ENCODE data around the gene SEMA6A.

SEMA6A gene

GRCh38 chr5:116604805-116605204 lies 30.2 kb upstream of the SEMA6A start:
- H3K9me3 ChIP-seq (ENCODE audit: control insufficient read depth, low read length) = no peaks in the 10 kb centered on the region
- no peaks in the 10 kb centered on the region for H3K36me3 ChIP-seq (ENCODE audit: control insufficient read depth, insufficient read depth, low read length)
- H3K4me3 ChIP-seq (ENCODE audit: insufficient read depth, low read depth, low read length) = no peak overlapping the region
- no peaks in the 10 kb centered on the region for H3K27me3 ChIP-seq (ENCODE audit: control insufficient read depth, insufficient read depth, low read length, poor library complexity, severe bottlenecking)
- WGBS, 2 experiments = 90 to 93% methylated on average over 4 of the region's 4 CpGs
- H3K4me1 ChIP-seq (ENCODE audit: control insufficient read depth, insufficient read depth, low read length) = peaks cover 4% of the 10 kb centered on the region
- no peak overlapping the region for H3K27ac ChIP-seq (ENCODE audit: insufficient read depth, low read depth, low read length, poor library complexity, severe bottlenecking)

GRCh38 chr5:116600876-116601275 lies 26.3 kb upstream of the SEMA6A start:
- 87 to 98% methylated on average over 2 of the region's 3 CpGs for WGBS, 2 experiments
- H3K4me3 ChIP-seq (ENCODE audit: insufficient read depth, low read depth, low read length) = no peak overlapping the region
- H3K27me3 ChIP-seq (ENCODE audit: control insufficient read depth, insufficient read depth, low read length, poor library complexity, severe bottlenecking) = no peaks in the 10 kb centered on the region

GRCh38 chr5:116598911-116599310 lies 24.3 kb upstream of the SEMA6A start:
- 88 to 100% methylated on average over 1 of the region's 1 CpG for WGBS, 2 experiments
- no peaks in the 10 kb centered on the region for H3K4me1 ChIP-seq (ENCODE audit: control insufficient read depth, insufficient read depth, low read length)
- no peaks in the 10 kb centered on the region for H3K27me3 ChIP-seq (ENCODE audit: control insufficient read depth, insufficient read depth, low read length, poor library complexity, severe bottlenecking)
- H3K36me3 ChIP-seq (ENCODE audit: control insufficient read depth, insufficient read depth, low read length) = no peaks in the 10 kb centered on the region
- no peak overlapping the region for H3K4me3 ChIP-seq (ENCODE audit: insufficient read depth, low read depth, low read length)
- H3K27ac ChIP-seq (ENCODE audit: insufficient read depth, low read depth, low read length, poor library complexity, severe bottlenecking) = no peak overlapping the region
- no peaks in the 10 kb centered on the region for H3K9me3 ChIP-seq (ENCODE audit: control insufficient read depth, low read length)

More at GRCh38 chr5:116600876-116601275, 26.3 kb upstream of the SEMA6A start:
- H3K9me3 ChIP-seq (ENCODE audit: control insufficient read depth, low read length) = no peaks in the 10 kb centered on the region
- H3K27ac ChIP-seq (ENCODE audit: insufficient read depth, low read depth, low read length, poor library complexity, severe bottlenecking) = no peak overlapping the region
- H3K36me3 ChIP-seq (ENCODE audit: control insufficient read depth, insufficient read depth, low read length) = no peaks in the 10 kb centered on the region
- H3K4me1 ChIP-seq (ENCODE audit: control insufficient read depth, insufficient read depth, low read length) = peaks cover 4% of the 10 kb centered on the region

DNA sequence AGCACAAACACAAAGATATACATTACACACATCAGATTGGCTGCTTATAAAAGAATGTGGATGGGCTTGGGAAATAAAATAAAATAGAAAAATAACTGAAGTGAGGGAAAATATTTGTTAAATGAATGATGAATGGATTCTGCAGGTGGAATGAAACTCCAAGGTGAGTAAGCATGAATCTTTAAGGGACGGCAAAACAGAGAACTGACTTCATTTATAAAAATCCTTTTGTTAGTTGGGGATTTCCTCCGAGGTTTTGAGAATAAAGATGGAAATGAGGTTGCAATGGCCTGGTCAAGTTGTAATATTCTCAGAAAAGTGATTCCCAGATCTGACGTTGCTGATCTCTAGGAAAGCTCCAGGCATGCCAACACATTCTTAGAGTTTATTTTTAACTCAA lies 20.9 kb upstream of the SEMA6A start:
- Histone ChIP-seq H3K27me3 (ENCODE audit: control insufficient read depth, insufficient read depth, low read length, poor library complexity, severe bottlenecking) (no peaks in the 10 kb centered on the region), H3K9me3 (ENCODE audit: control insufficient read depth, low read length) (no peaks in the 10 kb centered on the region), H3K36me3 (ENCODE audit: control insufficient read depth, insufficient read depth, low read length) (no peaks in the 10 kb centered on the region), H3K4me1 (ENCODE audit: control insufficient read depth, insufficient read depth, low read length) (no peaks in the 10 kb centered on the region), H3K4me3 (ENCODE audit: insufficient read depth, low read depth, low read length) (no peak overlapping the region), H3K27ac (ENCODE audit: insufficient read depth, low read depth, low read length, poor library complexity, severe bottlenecking) (no peak overlapping the region)
- 93 to 98% methylated on average over 3 of the region's 3 CpGs for WGBS, 2 experiments

GRCh38 chr5:116593340-116593739 lies 18.7 kb upstream of the SEMA6A start:
- WGBS, 2 experiments = 89 to 92% methylated on average over 4 of the region's 5 CpGs
- Histone ChIP-seq H3K4me1 (ENCODE audit: control insufficient read depth, insufficient read depth, low read length) (no peaks in the 10 kb centered on the region), H3K9me3 (ENCODE audit: control insufficient read depth, low read length) (no peaks in the 10 kb centered on the region), H3K27me3 (ENCODE audit: control insufficient read depth, insufficient read depth, low read length, poor library complexity, severe bottlenecking) (no peaks in the 10 kb centered on the region), H3K27ac (ENCODE audit: insufficient read depth, low read depth, low read length, poor library complexity, severe bottlenecking) (no peak overlapping the region), H3K36me3 (ENCODE audit: control insufficient read depth, insufficient read depth, low read length) (no peaks in the 10 kb centered on the region), H3K4me3 (ENCODE audit: insufficient read depth, low read depth, low read length) (no peak overlapping the region)

- 96 to 98% methylated on average over 3 of the region's 3 CpGs for WGBS, 2 experiments
- Histone ChIP-seq H3K27ac (ENCODE audit: insufficient read depth, low read depth, low read length, poor library complexity, severe bottlenecking) (no peak overlapping the region), H3K27me3 (ENCODE audit: control insufficient read depth, insufficient read depth, low read length, poor library complexity, severe bottlenecking) (no peaks in the 10 kb centered on the region), H3K36me3 (ENCODE audit: control insufficient read depth, insufficient read depth, low read length) (no peaks in the 10 kb centered on the region), H3K4me3 (ENCODE audit: insufficient read depth, low read depth, low read length) (no peak overlapping the region), H3K9me3 (ENCODE audit: control insufficient read depth, low read length) (no peaks in the 10 kb centered on the region), H3K4me1 (ENCODE audit: control insufficient read depth, insufficient read depth, low read length) (no peaks in the 10 kb centered on the region)
Measured at GRCh38 chr5:116585227-116585626, 10.6 kb upstream of the SEMA6A start.

- WGBS, 2 experiments = 93 to 96% methylated on average over 3 of the region's 3 CpGs
- H3K27ac ChIP-seq (ENCODE audit: insufficient read depth, low read depth, low read length, poor library complexity, severe bottlenecking) = no peak overlapping the region
Measured at GRCh38 chr5:116583862-116584222, 9.2 kb upstream of the SEMA6A start.

DNA sequence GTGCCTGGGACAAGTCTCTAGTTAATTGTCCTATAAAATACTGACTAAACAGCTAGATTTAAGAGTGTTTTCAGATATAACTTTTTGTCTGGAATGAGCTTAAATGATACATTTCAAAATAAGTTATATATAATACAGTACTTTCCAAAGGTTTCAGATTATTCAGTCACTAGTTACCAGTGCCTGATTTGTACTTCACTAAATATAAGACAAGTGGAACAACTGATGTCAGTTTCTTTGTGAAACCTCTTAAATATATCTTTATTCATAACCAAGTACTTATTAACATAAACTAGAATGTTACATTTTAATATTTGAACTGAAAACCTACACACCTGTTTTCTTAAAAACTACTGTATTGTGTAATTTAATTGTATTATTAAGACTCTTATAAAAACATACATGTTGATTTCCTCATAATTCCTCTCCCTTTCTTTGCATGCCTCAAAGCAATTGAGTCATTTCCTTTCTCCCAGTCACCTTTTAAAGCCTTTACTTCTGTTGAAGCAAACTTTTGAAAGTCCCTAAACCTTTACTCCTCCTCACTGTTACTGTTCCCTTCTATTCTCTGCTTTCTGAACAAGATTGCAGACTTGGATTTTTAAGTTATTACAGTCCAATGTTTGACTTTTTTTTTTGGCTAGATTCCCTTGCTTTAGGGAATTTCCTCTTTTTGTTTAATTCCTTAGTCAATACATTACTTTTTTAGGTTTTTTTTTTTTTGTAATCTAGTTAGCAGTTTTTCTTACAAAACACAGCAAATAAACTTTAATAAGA lies 8.7 kb upstream of the SEMA6A start:
- H3K27me3 ChIP-seq (ENCODE audit: control insufficient read depth, insufficient read depth, low read length, poor library complexity, severe bottlenecking) = no peaks in the 10 kb centered on the region
- no peak overlapping the region for H3K27ac ChIP-seq (ENCODE audit: insufficient read depth, low read depth, low read length, poor library complexity, severe bottlenecking)
- H3K9me3 ChIP-seq (ENCODE audit: control insufficient read depth, low read length) = no peaks in the 10 kb centered on the region
- H3K4me3 ChIP-seq (ENCODE audit: insufficient read depth, low read depth, low read length) = no peak overlapping the region
- H3K36me3 ChIP-seq (ENCODE audit: control insufficient read depth, insufficient read depth, low read length) = no peaks in the 10 kb centered on the region
- H3K4me1 ChIP-seq (ENCODE audit: control insufficient read depth, insufficient read depth, low read length) = no peaks in the 10 kb centered on the region

More at GRCh38 chr5:116583862-116584222, 9.2 kb upstream of the SEMA6A start:
- Histone ChIP-seq H3K4me3 (ENCODE audit: insufficient read depth, low read depth, low read length) (no peak overlapping the region), H3K36me3 (ENCODE audit: control insufficient read depth, insufficient read depth, low read length) (no peaks in the 10 kb centered on the region), H3K4me1 (ENCODE audit: control insufficient read depth, insufficient read depth, low read length) (no peaks in the 10 kb centered on the region), H3K9me3 (ENCODE audit: control insufficient read depth, low read length) (no peaks in the 10 kb centered on the region), H3K27me3 (ENCODE audit: control insufficient read depth, insufficient read depth, low read length, poor library complexity, severe bottlenecking) (no peaks in the 10 kb centered on the region)

DNA sequence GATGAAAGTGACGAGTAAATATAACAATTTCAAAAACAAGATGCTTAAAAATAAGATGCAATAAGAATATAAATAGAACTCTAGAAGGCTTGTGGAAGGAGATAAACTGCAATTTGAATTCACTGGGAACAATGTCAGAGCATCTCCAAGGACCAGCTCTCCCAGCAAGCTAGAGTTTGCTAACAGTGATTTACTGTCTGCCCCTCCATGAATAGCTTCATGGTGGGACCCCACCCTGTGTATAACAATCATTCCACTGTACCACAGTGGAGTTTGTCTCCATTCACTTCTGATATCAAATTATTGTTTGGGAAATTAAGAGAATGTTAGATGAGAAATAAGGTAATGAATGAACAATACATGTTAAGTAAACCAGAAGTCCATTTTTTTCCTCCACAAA lies 7.3 kb upstream of the SEMA6A start:
- Histone ChIP-seq H3K4me1 (ENCODE audit: control insufficient read depth, insufficient read depth, low read length) (peaks cover under 1% of the 10 kb centered on the region), H3K36me3 (ENCODE audit: control insufficient read depth, insufficient read depth, low read length) (no peaks in the 10 kb centered on the region), H3K4me3 (ENCODE audit: insufficient read depth, low read depth, low read length) (no peak overlapping the region), H3K9me3 (ENCODE audit: control insufficient read depth, low read length) (no peaks in the 10 kb centered on the region), H3K27ac (ENCODE audit: insufficient read depth, low read depth, low read length, poor library complexity, severe bottlenecking) (no peak overlapping the region), H3K27me3 (ENCODE audit: control insufficient read depth, insufficient read depth, low read length, poor library complexity, severe bottlenecking) (no peaks in the 10 kb centered on the region)
- no CpG with 5 or more reads among the region's 1 CpG for WGBS, 2 experiments

DNA sequence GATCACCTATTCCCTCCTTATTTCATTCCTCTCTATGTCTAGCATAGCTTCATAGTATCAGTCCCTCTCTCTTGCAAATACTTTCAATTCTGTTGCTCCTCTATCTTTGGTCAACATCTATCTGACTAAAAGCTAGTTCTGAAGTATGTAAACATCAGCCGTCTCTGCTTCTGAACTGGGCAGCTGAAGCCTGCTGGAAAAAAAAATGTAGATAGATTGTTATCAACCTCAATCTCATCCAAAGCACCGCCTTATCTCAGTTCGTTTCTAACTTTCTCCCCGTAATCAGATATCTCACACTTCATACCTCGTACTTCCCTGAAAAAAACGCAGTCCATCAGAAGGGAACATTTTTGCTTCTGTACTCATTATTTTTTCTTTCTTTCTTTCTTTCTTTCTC lies 4.5 kb upstream of the SEMA6A start:
- Histone ChIP-seq H3K4me3 (ENCODE audit: insufficient read depth, low read depth, low read length) (no peak overlapping the region), H3K9me3 (ENCODE audit: control insufficient read depth, low read length) (no peaks in the 10 kb centered on the region), H3K27ac (ENCODE audit: insufficient read depth, low read depth, low read length, poor library complexity, severe bottlenecking) (no peak overlapping the region), H3K27me3 (ENCODE audit: control insufficient read depth, insufficient read depth, low read length, poor library complexity, severe bottlenecking) (no peaks in the 10 kb centered on the region), H3K36me3 (ENCODE audit: control insufficient read depth, insufficient read depth, low read length) (no peaks in the 10 kb centered on the region), H3K4me1 (ENCODE audit: control insufficient read depth, insufficient read depth, low read length) (peaks cover 5% of the 10 kb centered on the region)
- WGBS, 2 experiments = 88 to 91% methylated on average over 6 of the region's 6 CpGs
